SH-SY5Y (cell line): ENCODE results near the gene MYO6.

Experiments
- GATA2 ChIP-seq: IDR thresholded peaks from 2 replicates; pipeline ENCODE4 v1.6.1; 2011; ENCODE audit warnings: mild to moderate bottlenecking, low read depth, low read length
- GATA3 ChIP-seq: IDR thresholded peaks from 2 replicates; pipeline ENCODE4 v1.6.1; 2011; ENCODE audit warnings: low read depth, mild to moderate bottlenecking, low read length, moderate library complexity

- no peak for TF ChIP-seq GATA2
- TF ChIP-seq GATA3 = no peak
These were observed 27.4 kb downstream of the MYO6 start for GRCh38 chr6:75776461-75776860.
